Measurements from ENCODE around the gene FXYD6. TPM values are rescaled to one million over a fixed set of nuclear protein-coding genes. Genes with fewer than 3 reads are reported as not detected.

FXYD6 gene
- total and polyA plus RNA-seq, 2 donors from 2014 or later: 57.8 to 62.7 TPM

DNA sequence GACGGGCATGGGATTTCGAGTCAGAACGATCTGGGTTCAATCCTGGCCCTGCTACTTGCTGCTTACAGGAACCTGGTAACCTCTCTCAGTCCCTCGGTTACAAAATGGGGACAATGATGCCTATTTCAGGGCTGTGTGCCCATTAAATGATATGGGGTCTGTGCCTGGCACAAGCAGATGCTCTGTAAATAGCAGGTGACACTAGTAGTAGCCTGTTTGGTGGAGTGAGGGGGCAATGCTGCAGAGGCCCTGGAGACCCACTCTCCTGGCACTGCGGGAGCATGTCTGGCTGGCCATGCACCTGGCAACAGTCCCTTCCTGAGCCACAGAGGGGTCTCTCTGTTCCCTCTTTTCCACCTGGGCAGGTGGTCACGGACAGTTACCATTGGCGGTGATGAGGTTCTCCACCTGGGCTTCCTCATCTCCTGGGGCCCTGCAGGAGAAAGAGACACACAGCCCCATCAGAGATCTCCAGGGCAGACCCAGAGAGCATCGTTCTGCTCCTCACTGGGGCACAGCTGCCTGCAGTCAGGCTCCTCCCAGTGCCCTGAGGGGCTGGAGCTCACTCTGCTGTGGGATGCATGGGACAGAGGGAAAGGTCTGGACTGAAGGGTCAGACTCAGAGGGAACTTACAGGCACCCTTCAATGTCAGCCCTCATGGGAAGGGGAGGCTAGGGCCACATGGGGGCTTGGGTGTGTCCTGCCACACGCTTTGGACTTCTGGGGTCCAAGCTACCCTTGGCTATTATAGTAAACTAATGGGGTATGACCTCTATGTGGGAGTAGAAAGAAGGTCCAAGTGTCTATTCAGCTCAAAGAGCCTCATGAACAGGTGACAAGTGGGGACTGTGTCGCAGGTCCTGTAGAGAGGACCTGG is 36.3 kb downstream of the FXYD6 start:
- peak overlapping the region in 1 of 3 donors; percentile 1 for H3K9ac ChIP-seq (ENCODE audit: low read length in 3 of 3)
- FAIRE-seq: no peak
- intact Hi-C loops (cut with DNase I): loop anchor here (10.0 kb wide), 1 partner anchor 215 kb away; no protein-coding TSS in a partner anchor
- no peaks in the 10 kb centered on the region for H3K9me3 ChIP-seq (ENCODE audit: control insufficient read depth in 2 of 3, insufficient read depth in 1 of 3, low read length in 3 of 3)
- peaks cover 0 to 7% (median 0%) of the 10 kb centered on the region in 3 donors for H3K4me1 ChIP-seq (ENCODE audit: control insufficient read depth in 2 of 3, insufficient read depth in 2 of 3, low read depth in 1 of 3, low read length in 3 of 3)
- no peaks in the 10 kb centered on the region for H3K27me3 ChIP-seq (ENCODE audit: control insufficient read depth, insufficient read depth, low read length)
- H3K36me3 ChIP-seq (ENCODE audit: control insufficient read depth in 2 of 3, insufficient read depth in 3 of 3, low read length in 3 of 3): peaks cover 0 to 2% (median 0%) of the 10 kb centered on the region in 3 donors
- no peak overlapping the region for H3K27ac ChIP-seq (ENCODE audit: low read depth in 2 of 2, low read length in 2 of 2)
- H3K4me3 ChIP-seq (ENCODE audit: low read length in 3 of 3): no peak overlapping the region
- TF ChIP-seq, protein P1, sequence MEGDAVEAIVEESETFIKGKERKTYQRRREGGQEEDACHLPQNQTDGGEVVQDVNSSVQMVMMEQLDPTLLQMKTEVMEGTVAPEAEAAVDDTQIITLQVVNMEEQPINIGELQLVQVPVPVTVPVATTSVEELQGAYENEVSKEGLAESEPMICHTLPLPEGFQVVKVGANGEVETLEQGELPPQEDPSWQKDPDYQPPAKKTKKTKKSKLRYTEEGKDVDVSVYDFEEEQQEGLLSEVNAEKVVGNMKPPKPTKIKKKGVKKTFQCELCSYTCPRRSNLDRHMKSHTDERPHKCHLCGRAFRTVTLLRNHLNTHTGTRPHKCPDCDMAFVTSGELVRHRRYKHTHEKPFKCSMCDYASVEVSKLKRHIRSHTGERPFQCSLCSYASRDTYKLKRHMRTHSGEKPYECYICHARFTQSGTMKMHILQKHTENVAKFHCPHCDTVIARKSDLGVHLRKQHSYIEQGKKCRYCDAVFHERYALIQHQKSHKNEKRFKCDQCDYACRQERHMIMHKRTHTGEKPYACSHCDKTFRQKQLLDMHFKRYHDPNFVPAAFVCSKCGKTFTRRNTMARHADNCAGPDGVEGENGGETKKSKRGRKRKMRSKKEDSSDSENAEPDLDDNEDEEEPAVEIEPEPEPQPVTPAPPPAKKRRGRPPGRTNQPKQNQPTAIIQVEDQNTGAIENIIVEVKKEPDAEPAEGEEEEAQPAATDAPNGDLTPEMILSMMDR (IDR thresholded peaks at IDR 0.05; ENCODE audit: borderline replicate concordance, extremely low read depth, insufficient read depth): no peak
- peak in 3 of 5 donors; percentile 7 to 40 (median 22) for DNase-seq

DNA sequence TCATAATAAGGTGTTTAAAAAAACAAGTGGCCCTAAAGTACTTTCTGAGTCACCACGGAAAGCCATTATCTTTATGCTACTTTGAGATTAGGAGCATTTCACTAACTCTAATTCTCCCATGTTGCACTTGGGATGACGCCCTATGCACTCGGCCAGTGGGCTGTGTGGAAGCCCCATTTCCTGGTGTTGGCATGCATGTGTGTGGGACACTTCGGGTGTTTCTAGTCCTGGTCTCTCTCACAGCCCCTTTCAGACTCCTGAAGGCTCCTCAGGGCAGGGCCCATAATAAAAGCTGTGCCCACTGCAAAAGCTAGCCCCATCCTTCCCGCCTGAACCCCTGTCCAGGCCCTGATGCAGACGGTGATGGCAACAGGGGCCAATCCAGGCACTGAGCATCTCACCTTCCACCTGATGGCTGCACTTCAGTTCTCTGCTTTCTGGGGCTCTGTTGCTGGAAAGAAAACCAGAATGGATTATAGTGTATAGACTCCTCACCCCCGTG is 37.0 kb downstream of the FXYD6 start:
- DNase-seq (peak in 2 of 5 donors; percentile 16 to 40), FAIRE-seq (no peak)
- TF ChIP-seq, protein P1 (IDR thresholded peaks at IDR 0.05; ENCODE audit: borderline replicate concordance, extremely low read depth, insufficient read depth): no peak
- peaks cover 0 to 10% (median 0%) of the 10 kb centered on the region in 3 donors for H3K4me1 ChIP-seq (ENCODE audit: control insufficient read depth in 2 of 3, insufficient read depth in 2 of 3, low read depth in 1 of 3, low read length in 3 of 3)
- peak overlapping the region; percentile 8 to 22 for H3K27ac ChIP-seq (ENCODE audit: low read depth in 2 of 2, low read length in 2 of 2)
- peaks cover 0 to 2% (median 0%) of the 10 kb centered on the region in 3 donors for H3K36me3 ChIP-seq (ENCODE audit: control insufficient read depth in 2 of 3, insufficient read depth in 3 of 3, low read length in 3 of 3)
- no peak overlapping the region for H3K9ac ChIP-seq (ENCODE audit: low read length in 3 of 3)
- intact Hi-C loops (cut with DNase I): no loop called here
- H3K9me3 ChIP-seq (ENCODE audit: control insufficient read depth in 2 of 3, insufficient read depth in 1 of 3, low read length in 3 of 3): no peaks in the 10 kb centered on the region
- H3K4me3 ChIP-seq (ENCODE audit: low read length in 3 of 3): no peak overlapping the region
- no peaks in the 10 kb centered on the region for H3K27me3 ChIP-seq (ENCODE audit: control insufficient read depth, insufficient read depth, low read length)

DNA sequence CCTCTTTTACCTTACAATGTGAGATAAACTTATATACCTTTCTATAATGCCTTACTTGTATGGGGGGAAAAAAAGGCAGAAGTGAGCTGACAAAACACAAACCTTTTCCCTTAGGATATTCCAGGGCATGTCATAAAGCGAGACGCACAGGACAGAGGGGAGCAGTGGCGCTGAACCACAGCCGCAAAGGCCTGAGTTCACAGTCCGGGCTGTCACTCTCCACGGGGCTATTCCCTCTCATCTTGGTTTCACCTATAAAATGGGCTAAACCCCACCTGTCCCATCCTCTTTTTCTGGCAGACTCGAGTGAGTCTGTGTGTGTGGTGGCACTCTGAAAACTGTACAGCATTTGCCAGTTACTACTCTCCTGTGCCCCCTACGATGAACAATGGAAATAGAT is 37.6 kb downstream of the FXYD6 start:
- Histone ChIP-seq H3K27ac (ENCODE audit: low read depth in 2 of 2, low read length in 2 of 2) (peak overlapping the region in 1 of 2 donors; percentile 8), H3K36me3 (ENCODE audit: control insufficient read depth in 2 of 3, insufficient read depth in 3 of 3, low read length in 3 of 3) (peaks cover 0 to 2% (median 0%) of the 10 kb centered on the region in 3 donors), H3K4me1 (ENCODE audit: control insufficient read depth in 2 of 3, insufficient read depth in 2 of 3, low read depth in 1 of 3, low read length in 3 of 3) (peaks cover 0 to 10% (median 4%) of the 10 kb centered on the region in 3 donors), H3K27me3 (ENCODE audit: control insufficient read depth, insufficient read depth, low read length) (no peaks in the 10 kb centered on the region), H3K9me3 (ENCODE audit: control insufficient read depth in 2 of 3, insufficient read depth in 1 of 3, low read length in 3 of 3) (no peaks in the 10 kb centered on the region), H3K4me3 (ENCODE audit: low read length in 3 of 3) (no peak overlapping the region), H3K9ac (ENCODE audit: low read length in 3 of 3) (no peak overlapping the region)
- TF ChIP-seq, protein P1 (IDR thresholded peaks at IDR 0.05; ENCODE audit: borderline replicate concordance, extremely low read depth, insufficient read depth): no peak
- FAIRE-seq (no peak), DNase-seq (peak in 2 of 5 donors; percentile 9 to 22)
- intact Hi-C loops (cut with DNase I): no loop called here
